ENCODE data around the gene PROP1.
"Not testable (repeated sequence)": the region's sequence is repeated elsewhere in the genome, so short reads cannot be mapped to it uniquely, and the experiment has no call there.

The PROP1 gene

DNA sequence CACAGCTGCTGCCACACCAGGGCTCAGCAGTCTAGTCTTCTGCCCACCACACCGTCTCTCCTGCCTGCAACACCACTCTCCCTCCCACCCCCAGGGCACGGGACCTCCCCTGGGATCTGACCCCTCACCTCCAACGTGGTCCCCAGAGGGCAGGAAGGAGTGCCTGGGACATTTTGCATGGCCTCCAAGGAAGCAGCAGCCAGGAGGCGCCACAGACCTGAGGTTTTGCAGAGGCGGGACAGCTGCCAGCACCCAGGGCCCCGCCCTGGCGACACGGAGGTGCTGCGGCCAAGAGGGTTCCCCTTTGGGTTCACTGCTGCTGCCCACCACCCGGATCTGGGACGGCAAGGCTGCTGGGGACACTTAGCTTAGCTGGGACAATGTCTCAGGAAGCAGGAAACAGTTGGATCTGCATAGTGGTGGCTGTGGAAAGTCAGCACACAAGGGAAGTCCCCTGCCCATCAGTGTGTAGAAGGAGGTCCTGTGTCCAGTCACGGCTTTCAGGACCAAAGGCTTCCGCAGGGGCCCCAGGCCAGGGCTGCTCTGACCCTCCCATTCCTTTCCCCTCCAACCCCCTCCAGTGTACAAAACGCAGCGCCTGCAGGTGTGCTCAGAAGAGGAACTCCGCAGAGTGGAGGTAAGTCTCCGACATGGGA, 13.8 kb downstream of the PROP1 start:
- DNase-seq (ENCODE audit: low read depth): no peak

DNA sequence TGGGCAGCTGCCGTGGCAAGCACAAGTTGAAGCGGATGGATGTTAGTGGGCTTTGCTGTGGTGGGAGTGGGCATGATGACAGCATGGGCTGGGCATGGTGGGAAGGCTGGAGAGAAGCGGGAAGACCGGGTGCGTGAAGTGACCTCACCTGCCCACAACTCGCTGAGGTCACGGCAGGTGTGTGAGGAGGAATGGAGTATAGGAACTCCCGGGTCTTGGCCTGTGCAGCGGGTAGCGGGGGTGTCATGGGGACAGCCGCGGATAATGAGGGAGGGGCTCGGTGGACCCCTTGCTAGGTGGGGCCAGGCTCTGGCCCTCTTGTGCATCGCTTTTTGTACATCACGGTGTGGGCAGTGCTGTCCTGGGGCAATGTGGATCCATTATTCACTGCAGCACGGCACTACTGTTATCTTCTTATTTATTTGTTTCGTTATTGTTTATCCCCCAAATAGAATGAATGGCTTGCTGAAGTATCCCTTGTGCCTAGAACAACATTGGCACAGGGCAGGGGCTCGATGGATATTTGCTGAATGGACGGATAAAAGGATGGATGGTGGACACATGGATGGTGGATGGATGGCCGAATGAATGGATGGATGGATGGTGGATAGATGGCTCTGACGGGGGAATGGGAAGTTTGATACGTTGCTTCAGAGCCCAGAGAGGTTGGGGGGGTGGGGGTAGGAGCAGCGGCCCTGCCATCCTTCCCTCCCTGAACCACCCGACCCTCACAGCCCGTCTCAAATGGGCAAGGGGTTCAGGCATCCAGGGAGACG, 14.6 kb downstream of the PROP1 start:
- no peak for DNase-seq (ENCODE audit: low read depth)

DNA sequence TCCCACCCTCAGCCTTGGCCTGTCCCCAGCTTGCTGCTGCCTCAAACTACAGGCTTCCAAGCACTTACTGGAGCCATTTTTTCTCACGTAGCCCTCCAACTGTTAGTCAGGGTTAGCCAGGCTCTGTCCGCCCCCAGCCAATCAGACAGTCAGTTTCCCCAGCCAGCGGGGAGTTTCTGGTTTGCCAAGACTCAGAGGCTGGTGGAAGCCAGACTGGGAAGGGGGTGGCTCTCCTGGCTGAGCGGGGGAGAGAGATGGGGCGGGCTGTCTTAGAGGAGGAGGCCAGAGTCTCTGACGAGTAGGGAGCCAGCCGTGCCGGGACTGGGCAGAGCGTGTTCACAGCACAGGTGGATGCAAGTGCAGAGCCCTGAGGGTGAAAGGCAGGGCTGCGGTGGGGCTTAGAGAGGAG, 15.3 kb downstream of the PROP1 start:
- no peak for DNase-seq (ENCODE audit: low read depth)

DNA sequence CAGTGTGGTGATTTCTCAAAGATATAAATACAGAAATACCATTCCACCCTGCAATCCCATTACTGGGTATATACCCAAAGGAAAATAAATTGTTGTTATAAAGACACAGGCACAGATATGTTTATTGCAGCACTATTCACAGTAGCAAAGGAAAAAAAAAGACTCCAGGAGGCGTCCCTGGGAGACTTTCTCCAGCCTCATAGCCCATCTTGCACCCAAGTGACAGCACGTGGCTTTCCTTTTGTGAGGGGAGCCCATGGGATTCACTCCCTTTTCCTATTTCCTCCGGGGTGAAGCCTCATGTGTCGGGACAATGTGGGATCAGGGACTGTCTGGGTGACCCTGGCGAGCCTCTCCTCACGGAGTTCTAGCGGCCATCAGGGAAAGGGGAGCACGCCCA, 18.4 kb downstream of the PROP1 start:
- not testable (repeated sequence) for DNase-seq (ENCODE audit: low read depth)

GRCh38 chr5:177973066-177973635, 22.9 kb downstream of the PROP1 start:
- DNase-seq (ENCODE audit: low read depth): no peak

GRCh38 chr5:177972613-177973012, 23.4 kb downstream of the PROP1 start:
- no peak for DNase-seq (ENCODE audit: low read depth)

DNA sequence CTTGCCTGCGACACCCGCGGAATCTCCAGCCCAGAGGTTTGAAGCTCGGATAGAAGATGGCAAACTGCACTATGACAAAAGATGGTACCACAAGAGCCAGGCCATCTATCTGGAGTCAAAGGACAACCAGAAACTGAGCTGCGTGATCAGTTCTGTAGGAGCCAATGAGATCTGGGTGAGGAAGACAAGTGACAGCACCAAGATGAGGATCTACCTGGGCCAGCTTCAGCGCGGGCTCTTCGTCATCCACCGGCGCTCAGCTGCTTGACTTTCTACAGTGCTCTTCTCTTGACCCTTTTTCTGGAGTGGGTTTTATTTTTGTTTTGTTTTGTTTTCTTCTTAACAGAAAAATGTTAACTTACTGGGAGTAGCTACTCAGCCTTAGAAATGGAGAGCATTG, 24.0 kb downstream of the PROP1 start:
- not testable (repeated sequence) for DNase-seq (ENCODE audit: low read depth)

DNA sequence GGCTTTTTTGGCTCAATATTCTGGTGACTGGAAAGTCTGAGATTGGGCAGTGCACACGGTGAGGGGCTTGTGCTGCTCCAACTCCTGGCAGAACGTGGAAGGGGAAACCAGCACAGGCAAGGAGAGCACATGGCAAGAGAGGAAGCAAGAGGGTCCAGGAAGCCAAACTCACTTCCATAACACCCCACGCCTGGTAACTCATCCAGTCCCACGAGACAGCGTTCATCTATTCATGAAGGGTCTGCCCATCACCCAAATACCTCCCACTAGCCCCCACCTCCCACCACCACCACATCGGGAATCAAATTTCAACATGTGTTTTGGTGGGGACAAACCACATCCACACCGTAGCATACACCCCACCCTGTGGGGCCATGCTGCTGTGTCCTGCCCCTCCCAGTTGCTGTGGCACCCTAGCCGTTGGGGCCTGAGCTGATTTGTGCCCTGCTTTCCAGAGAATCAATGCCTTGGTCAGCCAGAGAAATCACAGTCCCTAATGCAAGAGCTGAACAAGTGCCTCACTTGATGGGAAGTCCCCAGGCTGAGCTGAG, 27.3 kb downstream of the PROP1 start:
- no peak for DNase-seq (ENCODE audit: low read depth)

DNA sequence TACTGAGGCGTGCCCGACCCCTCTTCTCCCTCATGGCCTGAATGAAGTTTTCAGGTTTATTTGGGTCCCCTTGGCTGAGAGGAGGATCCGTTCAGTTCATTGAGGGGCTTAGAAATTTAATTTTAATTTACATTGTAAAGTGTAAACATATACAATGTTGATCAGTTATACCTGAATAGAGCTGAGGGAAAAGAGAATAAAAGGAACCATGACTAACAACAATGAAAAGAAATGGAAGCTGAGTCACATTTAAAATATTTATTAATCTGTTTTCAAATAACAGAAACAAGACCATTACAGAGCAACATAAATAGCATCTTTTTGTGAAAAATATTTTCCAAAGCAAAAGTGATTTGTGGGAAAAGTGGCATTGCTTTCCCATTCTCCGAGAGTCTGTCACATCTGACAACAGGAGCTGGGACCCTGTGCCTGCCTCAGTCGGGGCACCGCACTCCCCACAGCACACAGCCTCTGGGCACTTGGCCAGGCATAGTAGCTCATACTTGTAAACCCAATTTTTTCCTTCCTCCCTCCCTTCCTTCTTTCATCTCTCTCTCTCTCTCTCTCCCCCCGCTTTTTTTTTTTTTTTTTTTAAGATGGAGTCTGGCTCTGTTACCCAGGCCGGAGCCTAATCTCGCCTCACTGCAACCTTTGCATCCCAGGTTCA, 28.7 kb downstream of the PROP1 start:
- no peak for DNase-seq (ENCODE audit: low read depth)

- DNase-seq (ENCODE audit: low read depth): no peak
Measured at GRCh38 chr5:177966839-177967166, 29.2 kb downstream of the PROP1 start.

DNA sequence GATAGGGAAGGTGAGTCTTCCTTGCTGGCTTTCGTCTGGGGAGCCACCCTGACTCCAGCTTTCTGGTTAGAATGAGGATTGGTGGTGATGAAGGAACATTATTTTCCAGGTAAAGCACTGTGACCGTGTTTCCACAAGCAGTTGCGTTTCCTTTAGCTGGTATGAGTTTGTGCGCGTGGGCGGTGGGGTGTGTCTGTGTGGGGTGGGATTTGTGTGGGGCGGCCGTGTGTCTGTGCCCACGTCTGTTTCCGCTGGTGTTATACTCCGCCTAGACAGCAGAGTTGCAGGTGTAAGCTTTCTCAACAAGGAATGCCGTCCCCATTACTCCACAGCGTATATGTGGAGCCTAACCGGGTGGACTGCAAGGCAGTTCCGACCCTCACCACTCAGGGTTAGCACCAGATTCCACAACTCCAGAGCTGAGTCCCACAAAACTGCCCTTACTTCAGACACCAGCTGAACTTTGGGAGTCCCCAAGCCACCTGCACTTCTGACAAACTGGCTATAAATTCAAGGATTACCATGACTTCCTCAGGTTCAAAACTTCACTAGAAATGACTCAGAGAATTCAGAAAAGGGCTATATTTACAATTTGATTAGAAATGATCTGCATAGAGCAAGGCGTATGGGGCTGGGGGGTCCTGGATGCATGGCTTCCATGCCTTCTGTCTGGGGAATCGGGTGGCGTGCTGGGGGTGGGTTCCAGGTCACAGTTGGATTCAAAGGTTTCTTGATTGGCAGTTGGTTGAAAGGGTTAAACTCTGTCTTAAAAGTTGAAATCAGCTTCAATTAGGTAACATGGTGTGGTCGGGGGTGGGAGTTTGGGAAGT, 29.8 kb downstream of the PROP1 start:
- no peak for DNase-seq (ENCODE audit: low read depth)

DNA sequence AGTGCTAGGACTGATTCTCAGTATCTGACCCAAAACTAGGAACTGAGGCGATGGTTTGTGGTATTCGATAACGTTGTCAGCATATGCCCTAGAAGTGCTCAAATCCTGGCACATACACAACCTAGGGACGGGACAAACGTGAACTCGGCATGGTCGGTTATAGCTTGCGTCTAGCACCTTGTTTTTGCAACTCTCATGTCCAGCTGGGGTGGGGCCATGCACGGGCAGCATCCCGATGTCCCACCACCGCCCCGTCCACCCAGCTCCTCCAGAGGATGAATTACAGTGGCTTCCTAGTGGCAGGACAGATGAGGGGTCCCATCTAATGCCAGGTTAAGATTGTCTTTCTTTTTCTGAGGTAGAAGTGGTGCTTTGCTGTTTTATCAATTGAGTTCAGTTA, 31.6 kb downstream of the PROP1 start:
- no peak for DNase-seq (ENCODE audit: low read depth)

- DNase-seq (ENCODE audit: low read depth): no peak
Measured at GRCh38 chr5:177963966-177964365, 32.1 kb downstream of the PROP1 start.

DNA sequence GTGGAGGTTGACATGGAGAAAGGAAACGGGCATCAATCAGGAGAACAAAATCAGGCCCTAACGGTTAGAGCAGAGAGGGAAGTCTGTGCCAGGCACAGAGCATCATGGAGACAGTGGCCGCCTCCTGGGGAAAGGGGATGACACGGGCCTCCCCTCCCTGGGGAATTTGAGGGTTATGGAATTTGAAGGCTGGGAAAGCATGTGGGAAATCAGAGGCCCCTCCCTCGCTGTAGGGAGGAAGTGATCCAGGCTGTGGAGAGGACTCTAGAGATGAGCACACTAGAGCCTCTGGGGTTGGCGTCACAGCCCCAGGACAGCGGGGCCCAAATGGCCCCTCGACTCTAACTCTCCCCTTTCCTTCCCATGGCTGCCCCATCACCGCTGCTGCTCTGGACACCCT, 36.7 kb downstream of the PROP1 start:
- no peak for DNase-seq (ENCODE audit: low read depth)

GRCh38 chr5:177958696-177959095, 37.3 kb downstream of the PROP1 start:
- DNase-seq (ENCODE audit: low read depth): no peak

GRCh38 chr5:177957241-177957640, 38.8 kb downstream of the PROP1 start:
- no peak for DNase-seq (ENCODE audit: low read depth)

DNA sequence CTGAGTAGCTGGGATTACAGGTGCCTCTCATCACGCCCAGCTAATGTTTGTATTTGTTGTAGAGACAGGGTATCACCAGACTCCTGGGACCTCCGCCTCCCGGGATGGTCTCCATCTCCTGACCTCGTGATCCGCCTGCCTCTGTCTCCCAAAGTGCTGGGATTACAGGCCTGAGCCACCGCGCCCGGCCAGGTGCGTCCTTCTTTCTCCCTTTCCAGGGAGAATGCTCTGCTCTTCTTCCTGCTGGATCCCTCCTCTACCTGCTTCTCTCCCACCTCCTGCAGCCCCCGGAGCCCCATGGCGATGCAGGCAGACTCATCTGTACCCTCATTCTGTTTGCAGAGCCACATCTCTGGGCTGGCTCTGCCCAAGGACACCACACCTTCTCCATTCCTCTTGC, 42.9 kb downstream of the PROP1 start:
- not testable (repeated sequence) for DNase-seq (ENCODE audit: low read depth)

DNA sequence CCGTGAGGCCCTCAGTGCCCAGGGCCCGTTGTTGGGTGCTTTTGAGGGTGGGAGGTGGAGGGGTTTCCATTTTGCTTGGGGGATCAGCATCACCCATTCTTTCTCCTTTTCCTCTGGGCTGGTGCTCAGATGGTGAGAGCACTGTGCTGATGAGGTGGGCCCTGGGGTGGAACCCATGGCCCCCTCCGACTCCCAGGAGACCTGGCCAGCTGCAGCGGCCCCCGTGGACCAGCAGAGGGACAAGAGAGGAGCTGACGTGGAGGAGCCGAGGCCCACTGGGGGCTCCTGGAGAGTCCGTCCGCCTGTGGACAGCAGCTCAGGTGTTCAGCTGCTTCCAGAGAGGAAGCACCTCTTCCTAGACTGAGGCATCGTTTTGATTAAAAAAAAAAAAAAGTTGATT, 46.4 kb downstream of the PROP1 start:
- not testable (repeated sequence) for DNase-seq (ENCODE audit: low read depth)

DNA sequence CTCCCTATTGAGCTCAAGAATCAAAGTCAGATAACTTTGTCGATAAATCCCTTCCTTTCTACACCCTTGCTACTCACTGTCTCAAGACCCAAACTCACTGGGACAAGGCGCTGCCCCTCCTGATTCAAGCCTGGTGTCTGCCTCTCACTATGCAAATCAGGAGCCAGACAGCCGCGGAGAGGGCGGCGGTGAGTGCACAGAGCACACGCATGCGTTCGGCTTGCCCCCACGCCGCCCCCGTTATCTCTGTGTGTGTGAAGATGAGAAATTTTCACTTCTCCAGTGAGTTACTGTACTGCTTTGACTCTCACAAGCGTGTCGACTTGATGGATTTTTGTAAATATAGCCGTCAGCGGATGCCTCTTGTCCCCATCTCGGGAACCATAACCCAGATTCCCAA, 47.0 kb downstream of the PROP1 start:
- not testable (repeated sequence) for DNase-seq (ENCODE audit: low read depth)

- not testable (repeated sequence) for DNase-seq (ENCODE audit: low read depth)
Measured at GRCh38 chr5:177947912-177948311, 48.1 kb downstream of the PROP1 start.

DNA sequence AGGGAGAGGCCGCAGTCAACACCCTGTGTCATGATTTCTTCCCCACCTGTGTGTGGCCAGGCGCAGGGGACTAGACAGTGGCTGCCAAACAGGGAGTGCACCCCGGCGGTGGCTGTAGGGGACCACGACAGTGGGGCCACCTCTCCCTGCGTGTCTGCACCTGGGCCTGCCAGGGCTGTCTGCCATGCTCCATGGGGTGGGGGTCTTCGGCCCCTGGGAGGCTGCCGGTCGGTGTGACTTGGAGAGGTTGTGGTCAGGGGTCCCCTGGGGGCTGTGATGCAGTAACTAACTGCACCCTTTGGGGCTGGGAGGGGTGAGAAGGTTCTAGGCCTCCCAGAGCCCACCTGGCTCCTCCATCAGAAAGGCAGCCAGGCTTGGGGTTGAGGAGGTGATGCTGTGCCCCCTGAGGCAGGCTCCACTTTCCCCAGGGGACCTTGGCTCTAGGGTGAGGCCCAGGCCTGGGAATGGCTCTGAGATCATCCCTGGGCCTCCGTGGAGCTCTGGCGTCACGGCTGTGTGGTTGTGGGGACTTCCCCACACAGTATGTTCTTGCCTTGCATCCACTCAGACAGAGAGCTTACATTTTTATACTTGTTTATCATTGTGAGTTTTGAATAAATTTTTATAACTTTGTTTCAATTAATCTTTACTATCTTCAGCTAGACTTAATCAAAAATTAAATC, 50.3 kb downstream of the PROP1 start:
- not testable (repeated sequence) for DNase-seq (ENCODE audit: low read depth)

Measured in CMK (cell line).